Uterus (tissue), 4 donors: Measurements from ENCODE around the gene SLC41A3. TPM values are rescaled to one million over a fixed set of nuclear protein-coding genes. Genes with fewer than 3 reads are reported as not detected.

Experiments
- DNase-seq, 2 donors: peaks; one replicate each; pipeline ENCODE4 v3.0.0-alpha.2; 2019 to 2020
- H3K27ac ChIP-seq, 2 donors: fragments of 200-600 bp; sonication (generic); 1 replicate in 1 of 2; 2 replicates in 1 of 2; pipeline ENCODE4 v1.5.1; 2016 to 2018
- H3K27me3 ChIP-seq, 2 donors: fragments of 200-600 bp; sonication (generic); one replicate each; pipeline ENCODE4 v1.5.1; 2018 to 2019; ENCODE audit warnings: control low read depth in 1 of 2
- H3K36me3 ChIP-seq, 2 donors: fragments of 200-600 bp; sonication (generic); one replicate each; pipeline ENCODE4 v1.5.1; 2019; ENCODE audit warnings: control low read depth in 1 of 2
- H3K4me1 ChIP-seq, 2 donors: fragments of 200-600 bp; sonication (generic); one replicate each; pipeline ENCODE4 v1.5.1; 2018 to 2019; ENCODE audit warnings: control low read depth in 1 of 2
- H3K4me3 ChIP-seq, 2 donors: fragments of 200-600 bp; sonication (generic); 1 replicate in 1 of 2; 2 replicates in 1 of 2; pipeline ENCODE4 v1.5.1; 2018 to 2019; ENCODE audit warnings: mild to moderate bottlenecking in 1 of 2
- H3K9me3 ChIP-seq, 2 donors: fragments of 200-600 bp; sonication (generic); one replicate each; pipeline ENCODE4 v1.5.1; 2019; ENCODE audit warnings: control low read depth in 1 of 2
- POLR2A ChIP-seq, 2 donors: fragments of 450-650 bp; IDR thresholded peaks; one replicate each; pipeline ENCODE4 v1.6.1; 2016; ENCODE audit warnings: antibody characterized with exemption in 2 of 2, mild to moderate bottlenecking in 1 of 2, moderate library complexity in 1 of 2
- intact Hi-C: fragments of 100-400 bp; cut with DNase I; formaldehyde crosslinking; loops from one replicate; pipeline ENCODE4 v1.15.1; 2023; ENCODE audit warnings: low total_unique reads
- total RNA-seq, 4 donors: library from RNA; depleted of rRNA in 3 of 4; stranded (reverse); fragments of >200 nt in 3 of 4; gene quantifications; one replicate each; pipeline versions ENCODE4 v1.1.0 to v1.2.4, GENCODE V29; 2014 to 2023
- TF ChIP-seq, protein P1 (sequence below), 4 experiments: fragments of 200-600 bp in 2 of 4; fragments of 450-650 bp in 2 of 4; sonication (generic) in 2 of 4; IDR thresholded peaks; one replicate each; pipeline ENCODE4 v1.5.1; 2016 to 2019; ENCODE audit warnings: antibody characterized with exemption in 4 of 4, mild to moderate bottlenecking in 2 of 4, moderate library complexity in 1 of 4
- donor health status: DM: yes; HTN: yes; CAD: no.

Gene SLC41A3
- total RNA-seq, 4 donors from 2014 or later, result 65.9 to 94.9 (median 77.4) TPM

DNA sequence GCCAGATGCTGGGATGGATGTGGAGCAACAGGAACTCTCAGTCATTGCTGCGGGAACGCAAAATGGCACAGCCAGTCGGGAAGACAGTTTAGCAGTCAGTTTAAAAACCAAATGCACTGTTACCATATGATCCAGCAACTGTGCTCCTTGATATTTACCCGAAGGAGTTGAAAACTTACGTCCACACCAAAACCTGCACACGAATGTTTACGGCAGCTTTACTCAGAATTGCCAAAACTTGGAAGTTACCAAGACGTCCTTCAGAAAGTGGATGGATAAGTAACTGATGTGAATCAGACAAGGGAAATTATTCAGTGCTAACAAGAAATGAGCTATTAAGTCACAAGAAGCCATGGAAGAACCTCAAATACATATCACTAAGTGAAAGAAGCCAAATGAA, 36.1 kb upstream of the SLC41A3 start:
- no peaks in the 10 kb centered on the region for H3K9me3 ChIP-seq
- no peaks in the 10 kb centered on the region for H3K36me3 ChIP-seq
- H3K27ac ChIP-seq, result no peak overlapping the region
- intact Hi-C loops, result no loop called here
- no peak for DNase-seq
- no peaks in the 10 kb centered on the region for H3K27me3 ChIP-seq
- H3K4me3 ChIP-seq, result no peak overlapping the region
- no peak for TF ChIP-seq POLR2A (IDR thresholded peaks at IDR 0.05)
- TF ChIP-seq, protein P1, sequence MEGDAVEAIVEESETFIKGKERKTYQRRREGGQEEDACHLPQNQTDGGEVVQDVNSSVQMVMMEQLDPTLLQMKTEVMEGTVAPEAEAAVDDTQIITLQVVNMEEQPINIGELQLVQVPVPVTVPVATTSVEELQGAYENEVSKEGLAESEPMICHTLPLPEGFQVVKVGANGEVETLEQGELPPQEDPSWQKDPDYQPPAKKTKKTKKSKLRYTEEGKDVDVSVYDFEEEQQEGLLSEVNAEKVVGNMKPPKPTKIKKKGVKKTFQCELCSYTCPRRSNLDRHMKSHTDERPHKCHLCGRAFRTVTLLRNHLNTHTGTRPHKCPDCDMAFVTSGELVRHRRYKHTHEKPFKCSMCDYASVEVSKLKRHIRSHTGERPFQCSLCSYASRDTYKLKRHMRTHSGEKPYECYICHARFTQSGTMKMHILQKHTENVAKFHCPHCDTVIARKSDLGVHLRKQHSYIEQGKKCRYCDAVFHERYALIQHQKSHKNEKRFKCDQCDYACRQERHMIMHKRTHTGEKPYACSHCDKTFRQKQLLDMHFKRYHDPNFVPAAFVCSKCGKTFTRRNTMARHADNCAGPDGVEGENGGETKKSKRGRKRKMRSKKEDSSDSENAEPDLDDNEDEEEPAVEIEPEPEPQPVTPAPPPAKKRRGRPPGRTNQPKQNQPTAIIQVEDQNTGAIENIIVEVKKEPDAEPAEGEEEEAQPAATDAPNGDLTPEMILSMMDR (IDR thresholded peaks at IDR 0.05), result no peak
- no peaks in the 10 kb centered on the region for H3K4me1 ChIP-seq

DNA sequence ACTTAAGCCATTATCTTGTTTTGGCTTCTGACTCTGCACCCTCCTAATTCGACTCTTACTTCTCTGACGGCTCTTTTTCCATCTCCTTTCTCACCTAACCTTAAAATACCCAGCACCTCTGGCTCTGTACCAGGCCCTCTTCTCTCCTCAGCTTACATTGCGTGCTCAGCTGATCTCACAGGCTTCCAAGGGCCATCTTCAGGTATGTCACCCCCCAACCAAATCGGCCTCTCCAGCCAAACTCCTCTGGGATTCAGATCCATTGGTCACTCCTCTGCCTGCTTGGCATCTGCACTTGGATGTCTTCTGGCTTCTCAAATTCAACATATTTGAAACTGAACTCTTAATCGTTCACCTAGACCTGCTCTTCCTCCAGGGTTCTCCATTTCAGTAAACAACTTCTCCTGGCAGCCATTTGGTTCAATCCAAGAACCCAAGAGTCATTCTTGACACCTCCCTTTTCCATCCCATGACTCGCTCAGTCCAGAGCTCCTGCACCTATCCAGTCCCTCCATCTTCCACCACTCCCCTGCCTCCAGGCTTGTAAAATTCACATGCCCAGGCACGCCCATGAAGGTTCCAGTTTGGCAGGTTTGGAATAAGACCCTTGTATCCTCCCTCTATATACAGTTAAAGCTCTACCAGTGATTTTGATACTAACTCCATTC, 35.2 kb upstream of the SLC41A3 start:
- no peaks in the 10 kb centered on the region for H3K9me3 ChIP-seq
- H3K27me3 ChIP-seq, result no peaks in the 10 kb centered on the region
- TF ChIP-seq, protein P1 (IDR thresholded peaks at IDR 0.05), result no peak
- intact Hi-C loops, result no loop called here
- H3K27ac ChIP-seq, result no peak overlapping the region
- no peak overlapping the region for H3K4me3 ChIP-seq
- no peaks in the 10 kb centered on the region for H3K4me1 ChIP-seq
- peak; percentile 6 to 8 for DNase-seq
- no peaks in the 10 kb centered on the region for H3K36me3 ChIP-seq

DNA sequence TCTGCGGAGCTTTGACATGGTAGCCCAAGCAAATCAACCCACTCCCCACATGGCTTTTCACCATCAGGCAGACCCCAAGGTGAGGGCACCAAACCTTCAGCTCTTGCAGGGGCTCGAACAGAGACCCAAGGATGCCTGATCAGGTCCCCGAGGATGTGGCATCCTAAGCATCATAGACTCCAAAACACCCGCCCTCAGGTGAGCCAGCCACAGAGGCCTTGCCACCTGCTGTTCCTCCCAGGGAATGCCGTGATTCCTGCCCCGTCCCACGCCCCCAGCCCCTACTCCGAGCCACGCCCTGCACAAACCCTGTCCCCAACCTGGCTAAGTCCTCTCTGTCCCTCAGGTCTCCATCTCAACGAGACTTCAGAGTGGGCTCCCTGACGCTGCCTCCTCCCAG, 34.7 kb upstream of the SLC41A3 start:
- Histone ChIP-seq H3K27ac (no peak overlapping the region), H3K4me1 (no peaks in the 10 kb centered on the region), H3K4me3 (no peak overlapping the region), H3K36me3 (no peaks in the 10 kb centered on the region), H3K9me3 (no peaks in the 10 kb centered on the region), H3K27me3 (no peaks in the 10 kb centered on the region)
- TF ChIP-seq, protein P1 (IDR thresholded peaks at IDR 0.05), result no peak
- TF ChIP-seq POLR2A (IDR thresholded peaks at IDR 0.05), result no peak
- peak in 1 of 2 donors; percentile 9 for DNase-seq
- intact Hi-C loops, result no loop called here

DNA sequence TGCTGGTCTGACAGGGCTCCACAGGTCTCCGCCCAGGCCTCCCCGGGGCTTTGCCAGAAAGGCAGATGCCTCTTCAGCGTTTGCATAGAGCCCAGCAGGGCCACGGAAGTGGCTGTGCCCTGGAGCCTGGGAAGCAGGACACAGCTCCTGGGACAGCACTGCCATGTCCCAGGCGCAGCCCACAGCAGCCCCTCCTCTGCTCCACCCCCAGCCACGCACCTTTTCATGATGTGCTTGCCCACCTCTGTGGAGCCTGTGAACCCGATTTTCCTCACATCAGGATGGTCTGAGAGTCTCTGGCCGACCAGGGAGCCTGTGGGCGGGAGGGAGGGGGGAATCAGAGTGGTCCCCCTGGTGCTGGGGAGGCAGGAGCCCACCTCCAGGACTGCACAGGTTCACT, 33.9 kb upstream of the SLC41A3 start:
- no peak overlapping the region for H3K4me3 ChIP-seq
- intact Hi-C loops, result no loop called here
- no peaks in the 10 kb centered on the region for H3K36me3 ChIP-seq
- H3K27ac ChIP-seq, result no peak overlapping the region
- no peaks in the 10 kb centered on the region for H3K4me1 ChIP-seq
- H3K27me3 ChIP-seq, result no peaks in the 10 kb centered on the region
- TF ChIP-seq POLR2A (IDR thresholded peaks at IDR 0.05), result no peak
- H3K9me3 ChIP-seq, result no peaks in the 10 kb centered on the region
- peak; percentile 4 to 6 for DNase-seq

DNA sequence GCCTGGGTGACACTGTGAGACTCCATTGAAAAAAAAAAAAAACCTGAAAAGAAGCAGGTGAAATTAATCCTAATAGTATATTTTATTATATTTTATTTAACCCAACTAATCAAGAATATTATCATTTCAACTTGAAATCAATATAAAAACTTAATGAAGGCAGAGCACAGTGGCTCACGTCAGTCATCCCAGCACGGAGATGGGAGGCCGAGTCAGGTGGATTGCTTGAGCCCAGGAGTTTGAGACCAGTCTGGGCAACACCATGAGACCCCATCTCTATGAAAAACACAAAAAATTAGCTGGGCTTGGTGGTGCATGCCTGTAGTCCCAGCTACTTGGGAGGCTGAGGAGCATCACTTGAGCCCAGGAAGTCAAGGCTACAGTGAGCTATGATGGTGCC, 33.3 kb upstream of the SLC41A3 start:
- no peaks in the 10 kb centered on the region for H3K9me3 ChIP-seq
- no peak overlapping the region for H3K4me3 ChIP-seq
- intact Hi-C loops, result no loop called here
- H3K4me1 ChIP-seq, result no peaks in the 10 kb centered on the region
- TF ChIP-seq, protein P1 (IDR thresholded peaks at IDR 0.05), result no peak
- TF ChIP-seq POLR2A (IDR thresholded peaks at IDR 0.05), result no peak
- no peak for DNase-seq
- no peaks in the 10 kb centered on the region for H3K27me3 ChIP-seq
- H3K27ac ChIP-seq, result no peak overlapping the region
- H3K36me3 ChIP-seq, result no peaks in the 10 kb centered on the region

DNA sequence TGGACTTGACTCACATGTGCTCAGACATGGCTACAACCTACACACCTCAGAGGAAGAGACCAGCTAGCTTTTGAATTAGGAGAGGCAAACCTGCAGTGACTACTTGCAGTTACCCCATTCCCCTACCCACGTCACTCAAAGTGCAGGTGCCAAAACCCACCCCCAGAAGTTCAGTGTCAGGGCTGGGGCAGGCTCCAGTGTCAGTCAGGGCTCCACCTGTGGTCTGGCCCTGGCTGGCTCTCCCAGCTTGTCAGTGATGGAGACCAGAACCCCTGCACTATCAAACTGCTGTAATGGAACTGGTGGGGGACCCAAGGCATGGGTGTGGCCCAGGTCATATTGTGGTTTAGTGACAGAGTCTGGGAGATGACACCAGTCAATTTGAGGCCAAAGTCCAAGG, 32.6 kb upstream of the SLC41A3 start:
- peak in 1 of 2 donors; percentile 3 for DNase-seq
- Histone ChIP-seq H3K4me1 (no peaks in the 10 kb centered on the region), H3K4me3 (no peak overlapping the region), H3K36me3 (no peaks in the 10 kb centered on the region), H3K27me3 (no peaks in the 10 kb centered on the region), H3K9me3 (no peaks in the 10 kb centered on the region), H3K27ac (no peak overlapping the region)
- intact Hi-C loops, result no loop called here
- TF ChIP-seq POLR2A (IDR thresholded peaks at IDR 0.05), result no peak
- TF ChIP-seq, protein P1 (IDR thresholded peaks at IDR 0.05), result no peak
